GM12873 (cell line): Measurements from ENCODE around the gene OSBPL6.

ENCODE experiments used
- TF ChIP-seq, protein P1 (sequence below): IDR thresholded peaks from 2 replicates; pipeline ENCODE4 v1.5.1; 2012; ENCODE audit warnings: low read depth, mild to moderate bottlenecking, moderate library complexity, low read length, control low read depth; ENCODE audit not compliant: insufficient read depth; ENCODE audit errors: missing control alignments

Gene OSBPL6

DNA sequence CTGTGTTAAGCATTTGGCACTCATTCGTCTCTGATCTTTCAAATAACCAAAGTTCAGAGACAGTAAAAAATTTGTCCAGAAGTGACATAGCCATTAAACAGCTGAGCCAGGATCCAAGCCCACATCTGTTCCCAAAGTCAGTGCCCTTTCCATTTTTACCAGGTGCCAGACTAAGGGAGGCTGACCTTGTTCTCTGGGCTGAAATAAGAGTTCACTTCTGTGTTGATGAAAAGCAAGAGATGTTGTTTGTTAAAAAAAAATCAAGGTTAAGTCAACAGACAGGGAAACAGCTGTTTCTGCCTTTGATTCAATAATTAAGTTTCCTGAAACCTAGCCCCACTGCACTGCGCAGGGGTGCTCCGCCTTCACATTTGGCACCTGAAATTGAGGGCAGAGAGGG, 139.5 kb downstream of the OSBPL6 start:
- TF ChIP-seq, protein P1, sequence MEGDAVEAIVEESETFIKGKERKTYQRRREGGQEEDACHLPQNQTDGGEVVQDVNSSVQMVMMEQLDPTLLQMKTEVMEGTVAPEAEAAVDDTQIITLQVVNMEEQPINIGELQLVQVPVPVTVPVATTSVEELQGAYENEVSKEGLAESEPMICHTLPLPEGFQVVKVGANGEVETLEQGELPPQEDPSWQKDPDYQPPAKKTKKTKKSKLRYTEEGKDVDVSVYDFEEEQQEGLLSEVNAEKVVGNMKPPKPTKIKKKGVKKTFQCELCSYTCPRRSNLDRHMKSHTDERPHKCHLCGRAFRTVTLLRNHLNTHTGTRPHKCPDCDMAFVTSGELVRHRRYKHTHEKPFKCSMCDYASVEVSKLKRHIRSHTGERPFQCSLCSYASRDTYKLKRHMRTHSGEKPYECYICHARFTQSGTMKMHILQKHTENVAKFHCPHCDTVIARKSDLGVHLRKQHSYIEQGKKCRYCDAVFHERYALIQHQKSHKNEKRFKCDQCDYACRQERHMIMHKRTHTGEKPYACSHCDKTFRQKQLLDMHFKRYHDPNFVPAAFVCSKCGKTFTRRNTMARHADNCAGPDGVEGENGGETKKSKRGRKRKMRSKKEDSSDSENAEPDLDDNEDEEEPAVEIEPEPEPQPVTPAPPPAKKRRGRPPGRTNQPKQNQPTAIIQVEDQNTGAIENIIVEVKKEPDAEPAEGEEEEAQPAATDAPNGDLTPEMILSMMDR, result no peak

DNA sequence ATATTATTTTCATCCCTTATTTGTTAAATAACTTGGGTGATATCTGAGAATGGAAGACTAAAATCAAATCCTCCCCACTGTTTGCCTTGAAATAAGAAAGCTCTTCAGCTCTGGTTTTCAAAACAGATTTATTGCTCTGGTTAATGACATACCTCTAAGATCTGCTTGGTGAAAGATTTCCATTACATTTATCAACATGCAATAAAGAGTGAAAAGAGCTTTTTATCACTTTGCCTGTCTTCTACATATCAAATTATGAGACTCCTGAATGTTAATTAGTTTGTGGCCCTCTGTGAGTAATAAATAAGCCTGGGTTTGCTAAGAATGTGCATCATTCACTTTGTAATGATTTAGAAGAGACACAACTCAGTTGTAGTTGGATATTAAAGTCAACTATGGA, 140.9 kb downstream of the OSBPL6 start:
- TF ChIP-seq, protein P1, result no peak

DNA sequence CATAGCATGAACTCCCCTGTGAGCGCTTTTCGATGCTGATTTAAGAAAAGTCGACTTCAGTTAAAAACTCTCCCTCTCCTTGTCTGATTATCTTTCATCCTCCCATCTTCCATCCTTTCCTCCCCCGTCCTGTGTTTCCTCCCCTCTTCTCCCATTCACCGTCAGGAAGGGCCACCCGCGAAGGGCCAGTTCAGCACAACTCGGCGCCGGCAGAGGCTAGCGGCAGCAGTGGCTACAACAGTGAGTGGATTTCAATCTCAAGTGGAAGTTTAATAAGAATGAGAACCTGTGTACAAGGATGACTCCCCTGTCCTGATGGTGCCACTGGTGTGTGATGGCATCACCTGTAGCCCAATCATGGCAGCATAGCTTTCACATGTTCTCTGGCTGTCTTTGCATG, 149.8 kb downstream of the OSBPL6 start:
- TF ChIP-seq, protein P1, result no peak

DNA sequence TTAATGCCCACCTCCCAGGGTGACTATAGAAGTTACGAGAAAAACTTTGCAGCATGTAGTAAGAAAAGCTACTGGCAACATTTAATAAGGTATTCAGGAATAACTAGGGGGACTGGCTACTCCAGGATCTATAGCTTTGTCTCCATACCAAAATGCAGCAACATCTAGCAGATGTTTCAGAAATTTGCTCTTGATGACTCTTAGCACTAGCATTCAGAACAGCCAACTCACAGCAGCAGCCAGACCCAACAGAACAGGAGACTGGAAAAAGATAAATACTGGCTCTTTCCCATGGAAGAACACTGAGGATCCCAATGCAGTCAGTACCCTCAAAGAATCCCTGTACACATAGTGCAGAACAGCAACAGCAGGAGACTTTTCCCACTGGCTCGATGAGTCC, 151.6 kb downstream of the OSBPL6 start:
- TF ChIP-seq, protein P1, result no peak

DNA sequence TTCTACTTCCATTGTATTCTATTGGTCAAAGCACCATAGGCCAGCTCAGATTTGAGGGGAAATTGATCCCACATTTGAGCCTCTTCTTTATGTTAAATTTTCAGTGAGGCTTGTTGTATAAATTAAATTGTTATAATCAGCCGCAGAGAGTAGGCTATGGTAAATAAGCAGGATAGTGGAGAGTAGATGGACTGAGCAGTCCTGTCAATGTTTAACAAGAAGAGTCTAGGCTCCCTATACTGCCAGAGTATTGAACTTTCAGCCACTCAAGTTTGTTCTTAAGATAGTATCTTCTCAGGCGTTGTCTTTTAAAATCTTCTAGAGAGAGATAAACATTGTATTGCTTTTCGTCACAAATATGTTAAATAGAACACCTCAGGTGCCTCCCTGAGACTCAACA, 155.7 kb downstream of the OSBPL6 start:
- TF ChIP-seq, protein P1, result no peak

DNA sequence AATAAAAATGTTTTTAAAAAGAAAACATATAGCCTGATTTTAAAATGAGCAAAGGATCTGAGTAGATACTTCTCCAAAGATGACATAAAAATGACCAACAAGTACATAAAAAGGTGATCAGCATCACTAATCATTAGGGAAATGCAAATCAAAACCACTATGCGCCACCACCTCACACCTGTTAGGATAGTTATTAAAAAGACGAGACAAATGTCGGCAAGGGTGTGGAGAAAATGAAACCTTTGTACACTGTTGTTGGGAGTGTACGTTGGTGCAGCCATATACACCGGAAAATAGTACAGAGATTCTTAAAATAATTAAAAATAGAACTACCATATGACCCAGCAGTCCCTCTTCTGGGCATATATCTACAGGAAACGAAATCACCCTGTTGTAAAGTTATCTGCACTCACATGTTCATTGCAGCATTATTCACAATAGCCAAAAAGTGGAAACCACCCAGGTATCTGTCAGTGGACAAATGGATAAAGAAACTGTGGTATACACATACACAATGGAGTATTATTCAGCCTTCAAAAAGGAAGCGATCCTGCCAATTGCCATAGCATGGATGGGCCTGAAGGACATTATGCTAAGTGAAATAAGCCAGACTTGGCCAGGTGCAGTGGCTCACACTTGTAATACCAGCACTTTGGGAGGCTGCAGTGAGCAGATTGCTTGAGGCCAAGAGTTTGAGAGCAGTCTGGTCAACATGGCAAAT, 165.0 kb downstream of the OSBPL6 start:
- TF ChIP-seq, protein P1, result no peak

DNA sequence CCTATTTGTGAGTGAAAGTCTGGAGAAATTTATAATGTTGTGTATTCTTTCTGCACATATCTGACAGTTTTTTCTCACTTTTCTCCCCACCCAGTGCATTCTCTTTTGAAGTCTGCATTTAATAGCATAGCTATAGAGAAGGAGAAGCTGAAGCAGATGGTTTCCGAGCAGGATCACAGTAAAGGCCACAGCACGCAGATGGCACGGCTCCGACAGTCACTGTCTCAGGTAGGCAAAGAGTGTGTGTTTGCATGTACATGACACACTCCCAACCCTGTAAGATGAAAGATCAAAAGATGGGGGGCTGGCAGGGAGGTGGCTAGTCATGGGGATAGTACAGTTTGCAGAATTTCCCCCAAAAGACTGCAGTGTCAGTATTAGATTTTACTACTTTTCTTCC, 167.3 kb downstream of the OSBPL6 start:
- TF ChIP-seq, protein P1, result no peak
